SK-N-MC (cell line): ENCODE data around the gene ZBTB4.

Experiments used
- EZH2 ChIP-seq: fragments of 200-600 bp; sonication (generic); IDR thresholded peaks from one replicate; pipeline ENCODE4 v1.6.1; 2017; ENCODE audit warnings: antibody characterized with exemption
- FOXP2 ChIP-seq: optimal IDR thresholded peaks from 2 replicates; pipeline ENCODE3; 2011; ENCODE audit warnings: mild to moderate bottlenecking, moderate library complexity; ENCODE audit not compliant: insufficient read depth; ENCODE audit errors: extremely low read length, control extremely low read depth
- POLR2AphosphoS5 ChIP-seq: IDR thresholded peaks from 2 replicates; pipeline ENCODE4 v1.6.1; 2012; ENCODE audit warnings: mild to moderate bottlenecking, low read depth, low read length, borderline replicate concordance

GRCh38 chr17:7463372-7463846 is 16.0 kb downstream of the ZBTB4 start:
- TF ChIP-seq FOXP2 = no peak
- TF ChIP-seq EZH2 = no peak
- TF ChIP-seq POLR2AphosphoS5 = no peak
